MM.1S (cell line): ENCODE measurements around the gene NPEPL1.

Source experiments
- DNase-seq: peaks from one replicate; pipeline ENCODE4 v3.0.0-alpha.2; 2015
- H2AFZ ChIP-seq: fragments of 300-600 bp; sonication (generic); 2 replicates; pipeline ENCODE4 v1.6.0; 2016; ENCODE audit warnings: antibody characterized with exemption, low read length
- H3F3A ChIP-seq: fragments of 300-600 bp; sonication (generic); 2 replicates; pipeline ENCODE4 v1.6.1; 2016; ENCODE audit warnings: mild to moderate bottlenecking, antibody characterized with exemption, low read length, moderate library complexity, mixed read lengths; ENCODE audit not compliant: insufficient read depth
- H3K27ac ChIP-seq: fragments of 300-600 bp; sonication (generic); 2 replicates; pipeline ENCODE4 v1.5.1; 2016; ENCODE audit warnings: mild to moderate bottlenecking, low read length
- H3K27me3 ChIP-seq: fragments of 300-600 bp; sonication (generic); replicated peaks from 2 replicates; pipeline ENCODE4 v1.6.0; 2016; ENCODE audit warnings: low read length; ENCODE audit not compliant: insufficient read depth
- H3K36me3 ChIP-seq: fragments of 300-600 bp; sonication (generic); replicated peaks from 2 replicates; pipeline ENCODE4 v1.6.1; 2016; ENCODE audit warnings: mild to moderate bottlenecking, low read length, mixed read lengths; ENCODE audit not compliant: insufficient read depth
- H3K4me1 ChIP-seq: fragments of 300-600 bp; sonication (generic); 2 replicates; pipeline ENCODE4 v1.6.1; 2016; ENCODE audit warnings: low read length, mixed read lengths
- H3K4me2 ChIP-seq: fragments of 300-600 bp; sonication (generic); 2 replicates; pipeline ENCODE4 v1.6.0; 2016; ENCODE audit warnings: low read depth, low read length
- H3K4me3 ChIP-seq: fragments of 300-600 bp; sonication (generic); 2 replicates; pipeline ENCODE4 v1.5.1; 2016; ENCODE audit warnings: low read length, mixed read lengths
- H3K79me2 ChIP-seq: fragments of 300-600 bp; sonication (generic); 2 replicates; pipeline ENCODE4 v1.6.1; 2016; ENCODE audit warnings: mixed run types, low read length, mixed read lengths
- H3K9ac ChIP-seq: fragments of 300-600 bp; sonication (generic); 2 replicates; pipeline ENCODE4 v1.6.1; 2016; ENCODE audit warnings: low read length, mixed read lengths
- H3K9me2 ChIP-seq: fragments of 300-600 bp; sonication (generic); replicated peaks from 2 replicates; pipeline ENCODE4 v1.6.1; 2016; ENCODE audit warnings: mild to moderate bottlenecking, low read length, mixed read lengths; ENCODE audit not compliant: insufficient read depth
- H3K9me3 ChIP-seq: fragments of 300-600 bp; sonication (generic); replicated peaks from 2 replicates; pipeline ENCODE4 v1.6.1; 2016; ENCODE audit warnings: mild to moderate bottlenecking, low read length, mixed read lengths; ENCODE audit not compliant: insufficient read depth
- H4K20me1 ChIP-seq: fragments of 300-600 bp; sonication (generic); 2 replicates; pipeline ENCODE4 v1.6.1; 2016; ENCODE audit warnings: mild to moderate bottlenecking, low read length, moderate library complexity, mixed read lengths; ENCODE audit not compliant: insufficient read depth
- EZH2 ChIP-seq: fragments of 300-600 bp; sonication (generic); optimal IDR thresholded peaks from 2 replicates; pipeline ENCODE3; 2017; ENCODE audit warnings: low read depth, mild to moderate bottlenecking, antibody characterized with exemption, low read length, mixed read lengths
- EZH2phosphoT487 ChIP-seq: fragments of 300-600 bp; sonication (generic); IDR thresholded peaks from 2 replicates; pipeline ENCODE4 v1.6.1; 2018; ENCODE audit warnings: antibody characterized with exemption, low read length
- TF ChIP-seq, protein P1 (sequence below): fragments of 300-600 bp; sonication (generic); IDR thresholded peaks from 2 replicates; pipeline ENCODE4 v1.5.1; 2016; ENCODE audit warnings: antibody characterized with exemption, low read length, mixed read lengths

The NPEPL1 gene

DNA sequence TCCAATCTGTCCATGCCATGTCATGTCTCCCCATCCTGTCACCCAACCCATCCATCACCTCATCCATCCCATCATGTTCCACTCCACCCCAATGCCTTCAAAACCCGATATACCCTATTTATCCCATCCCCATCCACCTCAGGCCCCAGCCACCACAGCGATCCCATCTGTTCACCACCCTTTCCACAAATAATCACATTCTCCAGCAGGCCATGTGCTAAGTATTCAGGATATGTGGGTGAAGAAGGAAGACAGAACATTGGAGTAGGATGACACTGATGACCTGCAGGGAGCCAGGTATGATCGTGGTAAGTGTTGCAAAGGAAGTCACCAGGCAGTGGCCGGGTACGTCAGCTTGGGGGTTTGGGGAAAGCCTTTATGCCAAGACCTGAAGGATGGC lies 48.8 kb downstream of the NPEPL1 start:
- no peak for TF ChIP-seq EZH2
- TF ChIP-seq, protein P1, sequence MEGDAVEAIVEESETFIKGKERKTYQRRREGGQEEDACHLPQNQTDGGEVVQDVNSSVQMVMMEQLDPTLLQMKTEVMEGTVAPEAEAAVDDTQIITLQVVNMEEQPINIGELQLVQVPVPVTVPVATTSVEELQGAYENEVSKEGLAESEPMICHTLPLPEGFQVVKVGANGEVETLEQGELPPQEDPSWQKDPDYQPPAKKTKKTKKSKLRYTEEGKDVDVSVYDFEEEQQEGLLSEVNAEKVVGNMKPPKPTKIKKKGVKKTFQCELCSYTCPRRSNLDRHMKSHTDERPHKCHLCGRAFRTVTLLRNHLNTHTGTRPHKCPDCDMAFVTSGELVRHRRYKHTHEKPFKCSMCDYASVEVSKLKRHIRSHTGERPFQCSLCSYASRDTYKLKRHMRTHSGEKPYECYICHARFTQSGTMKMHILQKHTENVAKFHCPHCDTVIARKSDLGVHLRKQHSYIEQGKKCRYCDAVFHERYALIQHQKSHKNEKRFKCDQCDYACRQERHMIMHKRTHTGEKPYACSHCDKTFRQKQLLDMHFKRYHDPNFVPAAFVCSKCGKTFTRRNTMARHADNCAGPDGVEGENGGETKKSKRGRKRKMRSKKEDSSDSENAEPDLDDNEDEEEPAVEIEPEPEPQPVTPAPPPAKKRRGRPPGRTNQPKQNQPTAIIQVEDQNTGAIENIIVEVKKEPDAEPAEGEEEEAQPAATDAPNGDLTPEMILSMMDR, result no peak
- TF ChIP-seq EZH2phosphoT487, result no peak
- Histone ChIP-seq H4K20me1 (no peaks in the 10 kb centered on the region), H2AFZ (no peak overlapping the region), H3K9me2 (no peaks in the 10 kb centered on the region), H3K27me3 (peaks cover 38% of the 10 kb centered on the region), H3K9ac (no peak overlapping the region), H3K4me3 (no peak overlapping the region), H3K9me3 (no peaks in the 10 kb centered on the region), H3K27ac (no peak overlapping the region), H3F3A (no peaks in the 10 kb centered on the region), H3K4me1 (no peaks in the 10 kb centered on the region), H3K79me2 (no peaks in the 10 kb centered on the region), H3K36me3 (no peaks in the 10 kb centered on the region), H3K4me2 (no peak overlapping the region)
- DNase-seq, result no peak

DNA sequence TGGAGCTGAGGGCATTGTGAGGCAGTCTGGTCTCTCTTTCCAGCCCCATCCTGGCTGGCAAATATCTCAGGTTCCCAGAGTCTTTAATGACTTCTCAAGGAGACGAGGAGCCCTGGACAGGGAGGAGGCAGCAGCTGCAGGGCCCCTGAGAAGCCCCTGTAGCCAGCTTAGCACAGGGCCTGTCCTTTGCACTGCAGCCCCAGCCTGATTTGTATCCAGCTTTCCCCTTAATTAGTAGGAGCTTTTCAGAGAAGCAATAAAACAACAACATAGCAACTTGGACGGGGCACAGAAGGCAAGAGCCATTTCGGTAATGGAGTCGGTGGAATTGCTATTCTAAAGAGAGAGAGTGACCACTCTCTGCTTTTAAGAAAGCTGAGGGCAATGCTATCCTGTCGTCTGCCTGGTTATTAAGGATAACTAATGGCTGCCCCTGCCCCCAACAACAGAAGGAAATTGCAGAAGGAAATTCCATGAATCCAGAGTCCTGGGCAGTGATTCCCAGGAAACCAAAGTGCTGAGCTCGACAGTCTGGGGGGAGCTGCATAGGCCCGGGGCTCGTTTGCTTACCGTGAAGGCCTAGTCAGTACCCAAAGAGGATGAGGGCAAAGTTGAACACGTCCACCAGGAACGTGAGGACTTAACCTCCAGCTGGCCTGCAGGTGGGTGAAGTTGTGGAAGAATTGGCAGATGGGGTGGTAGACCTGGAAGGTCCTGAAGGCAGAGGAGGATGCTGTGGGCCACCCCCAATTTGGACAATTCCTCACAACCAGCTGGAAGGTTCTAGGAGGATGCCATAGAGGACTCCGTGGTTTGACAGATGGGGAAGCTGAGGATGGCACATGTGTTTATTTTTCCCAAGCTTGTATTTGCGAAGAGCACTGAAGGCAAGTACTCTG lies 50.3 kb downstream of the NPEPL1 start:
- DNase-seq, result no peak

DNA sequence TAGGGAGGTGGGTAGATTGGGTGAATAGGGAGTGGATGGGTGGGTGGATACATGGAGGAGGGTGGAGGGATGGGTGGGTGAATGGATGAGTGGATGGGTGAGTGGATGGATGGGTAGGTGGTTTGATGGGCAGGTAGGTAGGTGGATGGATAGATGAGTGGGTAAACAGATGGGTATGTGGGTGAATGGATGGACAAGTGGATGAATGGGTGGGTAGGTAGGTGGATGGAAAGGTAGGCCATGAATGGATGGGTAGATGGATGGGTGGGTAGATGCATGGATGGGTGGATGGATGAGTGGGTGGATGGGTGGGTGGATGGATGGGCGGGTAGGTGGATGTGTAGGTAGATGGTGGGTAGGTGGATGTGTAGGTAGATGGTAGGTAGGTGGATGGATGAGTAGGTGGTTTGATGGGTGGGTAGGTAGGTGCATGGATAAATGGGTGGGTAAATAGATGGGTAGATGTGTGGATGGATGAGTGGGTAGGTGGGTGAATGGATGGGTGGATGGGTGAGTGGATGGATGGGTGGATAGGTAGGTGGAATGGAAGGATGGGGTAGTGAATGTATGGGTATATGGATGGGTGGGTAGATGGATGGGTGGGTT lies 51.4 kb downstream of the NPEPL1 start:
- Histone ChIP-seq H3K9me3 (no peaks in the 10 kb centered on the region), H2AFZ (no peak overlapping the region), H3K9ac (no peak overlapping the region), H3K4me2 (no peak overlapping the region), H3K4me3 (no peak overlapping the region), H3K27me3 (peaks cover 65% of the 10 kb centered on the region), H3K9me2 (no peaks in the 10 kb centered on the region), H3F3A (no peaks in the 10 kb centered on the region), H3K27ac (no peak overlapping the region), H3K79me2 (no peaks in the 10 kb centered on the region), H3K4me1 (no peaks in the 10 kb centered on the region), H4K20me1 (no peaks in the 10 kb centered on the region), H3K36me3 (no peaks in the 10 kb centered on the region)
- no peak for DNase-seq
- TF ChIP-seq, protein P1, result no peak
- TF ChIP-seq EZH2phosphoT487, result no peak
- TF ChIP-seq EZH2, result no peak

More for the DNA sequence above, 50.3 kb downstream of the NPEPL1 start:
- peaks cover 53% of the 10 kb centered on the region for H3K27me3 ChIP-seq
- H3K27ac ChIP-seq, result no peak overlapping the region
- no peaks in the 10 kb centered on the region for H4K20me1 ChIP-seq
- no peak overlapping the region for H2AFZ ChIP-seq
- no peaks in the 10 kb centered on the region for H3K79me2 ChIP-seq
- TF ChIP-seq EZH2, result no peak
- TF ChIP-seq, protein P1, result no peak
- H3K4me3 ChIP-seq, result no peak overlapping the region
- no peaks in the 10 kb centered on the region for H3K9me3 ChIP-seq
- no peaks in the 10 kb centered on the region for H3K36me3 ChIP-seq
- no peaks in the 10 kb centered on the region for H3F3A ChIP-seq
- no peak overlapping the region for H3K9ac ChIP-seq
- H3K4me2 ChIP-seq, result no peak overlapping the region
- H3K9me2 ChIP-seq, result no peaks in the 10 kb centered on the region
- no peaks in the 10 kb centered on the region for H3K4me1 ChIP-seq
